AG04450 (cell line): ENCODE data around the gene TSPAN1. TPM values are rescaled to one million over a fixed set of nuclear protein-coding genes. Genes with fewer than 3 reads are reported as not detected.

Experiments used
- CTCF ChIA-PET: fragments of 300-600, 350-600 bp; formaldehyde crosslinking; extraction: SDS; loops from one replicate; lab custom pipeline; 2022; ENCODE audit warnings: antibody characterized with exemption, inconsistent platforms; lab: Charles Lee
- POLR2A ChIA-PET: fragments of 350-600 bp; formaldehyde crosslinking; extraction: SDS; loops from one replicate; lab custom pipeline; 2021; ENCODE audit warnings: antibody characterized with exemption, inconsistent platforms; lab: Yijun Ruan, JAX
- DNase-seq: peaks from one replicate; pipeline ENCODE4 v3.0.0-alpha.2; 2011; ENCODE audit warnings: low read depth, low spot score
- H3K27ac ChIP-seq: one replicate; pipeline ENCODE4 v1.5.1; 2012; ENCODE audit warnings: low read depth, low read length, control low read depth
- H3K27me3 ChIP-seq: one replicate; pipeline ENCODE4 v1.6.0; 2012; ENCODE audit warnings: low read length; ENCODE audit not compliant: control insufficient read depth, insufficient read depth
- H3K4me3 ChIP-seq: 2 replicates; pipeline ENCODE4 v1.5.1; 2011; ENCODE audit warnings: mild to moderate bottlenecking, low read depth, low read length, control low read depth
- H3K9me3 ChIP-seq: 2 replicates; pipeline ENCODE4 v1.5.1; 2012; ENCODE audit warnings: low read length; ENCODE audit not compliant: control insufficient read depth, insufficient read depth
- polyA minus RNA-seq: library from RNA; depleted of rRNA, polyadenylated mRNA; stranded (reverse); fragments of >200 nt; gene quantifications from 2 replicates; pipeline ENCODE4 v1.2.3, GENCODE V29; 2011; rRNA and poly(A)+ RNA removed
- polyA plus RNA-seq: library from polyadenylated mRNA; depleted of rRNA; stranded (reverse); fragments of >200 nt; gene quantifications from 2 replicates; pipeline ENCODE4 v1.2.3, GENCODE V29; 2011; rRNA removed
- TF ChIP-seq, protein P1 (sequence below): IDR thresholded peaks from 2 replicates; pipeline ENCODE4 v1.5.1; 2011; ENCODE audit warnings: low read depth, low read length, control low read depth, inconsistent platforms

TSPAN1 gene, protein sequence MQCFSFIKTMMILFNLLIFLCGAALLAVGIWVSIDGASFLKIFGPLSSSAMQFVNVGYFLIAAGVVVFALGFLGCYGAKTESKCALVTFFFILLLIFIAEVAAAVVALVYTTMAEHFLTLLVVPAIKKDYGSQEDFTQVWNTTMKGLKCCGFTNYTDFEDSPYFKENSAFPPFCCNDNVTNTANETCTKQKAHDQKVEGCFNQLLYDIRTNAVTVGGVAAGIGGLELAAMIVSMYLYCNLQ
- polyA plus RNA-seq (0.43 and 0.45 TPM in 2 replicates), polyA minus RNA-seq (0.83 TPM in 1 of 2 replicates, not detected in the other)

- Histone ChIP-seq H3K27me3 (peaks cover 4% of the 10 kb centered on the region), H3K27ac (peak within 1 kb of the TSS; percentile 1), H3K9me3 (no peaks in the 10 kb centered on the region; the same call in 1 of the 2 replicates), H3K4me3 (no peak within 1 kb of the TSS)
- DNase-seq: no peak
- POLR2A ChIA-PET: no interaction called here
- CTCF ChIA-PET: interaction anchor here (9.6 kb wide), 1 partner anchor 138 kb away, joined by 188 read pairs; no protein-coding TSS in a partner anchor
- TF ChIP-seq, protein P1, sequence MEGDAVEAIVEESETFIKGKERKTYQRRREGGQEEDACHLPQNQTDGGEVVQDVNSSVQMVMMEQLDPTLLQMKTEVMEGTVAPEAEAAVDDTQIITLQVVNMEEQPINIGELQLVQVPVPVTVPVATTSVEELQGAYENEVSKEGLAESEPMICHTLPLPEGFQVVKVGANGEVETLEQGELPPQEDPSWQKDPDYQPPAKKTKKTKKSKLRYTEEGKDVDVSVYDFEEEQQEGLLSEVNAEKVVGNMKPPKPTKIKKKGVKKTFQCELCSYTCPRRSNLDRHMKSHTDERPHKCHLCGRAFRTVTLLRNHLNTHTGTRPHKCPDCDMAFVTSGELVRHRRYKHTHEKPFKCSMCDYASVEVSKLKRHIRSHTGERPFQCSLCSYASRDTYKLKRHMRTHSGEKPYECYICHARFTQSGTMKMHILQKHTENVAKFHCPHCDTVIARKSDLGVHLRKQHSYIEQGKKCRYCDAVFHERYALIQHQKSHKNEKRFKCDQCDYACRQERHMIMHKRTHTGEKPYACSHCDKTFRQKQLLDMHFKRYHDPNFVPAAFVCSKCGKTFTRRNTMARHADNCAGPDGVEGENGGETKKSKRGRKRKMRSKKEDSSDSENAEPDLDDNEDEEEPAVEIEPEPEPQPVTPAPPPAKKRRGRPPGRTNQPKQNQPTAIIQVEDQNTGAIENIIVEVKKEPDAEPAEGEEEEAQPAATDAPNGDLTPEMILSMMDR: no peak
Observed at GRCh38 chr1:46174448-46175231, at the start of gene TSPAN1. TSS of gene TSPAN1 (plus strand) at chr1:46175087. CDS start at chr1:46181108, 6,021 bp downstream.

DNA sequence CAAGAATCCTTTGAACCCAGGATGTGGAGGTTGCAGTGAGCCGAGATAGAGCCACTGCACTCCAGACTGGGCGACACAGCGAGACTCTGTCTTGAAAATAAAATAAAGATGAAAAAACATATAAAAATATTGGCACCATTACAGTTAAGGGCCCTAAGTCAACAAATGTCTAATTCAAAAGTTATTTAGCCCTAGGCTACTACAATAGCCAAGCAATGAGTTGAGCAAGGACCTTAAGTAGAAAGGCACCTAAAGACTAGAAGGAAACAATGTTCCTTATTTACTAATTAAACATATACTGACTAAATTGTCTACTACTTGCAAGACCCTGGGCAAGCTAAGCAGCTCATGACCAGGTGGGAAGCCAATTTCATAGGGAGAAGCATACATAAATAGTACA is 46.5 kb upstream of the TSPAN1 start:
- TF ChIP-seq, protein P1: no peak
- no peak for DNase-seq
- no peak overlapping the region for H3K4me3 ChIP-seq
- no peaks in the 10 kb centered on the region for H3K9me3 ChIP-seq
- no peaks in the 10 kb centered on the region for H3K27me3 ChIP-seq
- no peak overlapping the region for H3K27ac ChIP-seq
- ChIA-PET POLR2A (interaction anchor here (0.6 to 0.7 kb wide), 2 partner anchors 9 to 14 kb away, joined by 4 read pairs; no protein-coding TSS in a partner anchor), CTCF (no interaction called here)

DNA sequence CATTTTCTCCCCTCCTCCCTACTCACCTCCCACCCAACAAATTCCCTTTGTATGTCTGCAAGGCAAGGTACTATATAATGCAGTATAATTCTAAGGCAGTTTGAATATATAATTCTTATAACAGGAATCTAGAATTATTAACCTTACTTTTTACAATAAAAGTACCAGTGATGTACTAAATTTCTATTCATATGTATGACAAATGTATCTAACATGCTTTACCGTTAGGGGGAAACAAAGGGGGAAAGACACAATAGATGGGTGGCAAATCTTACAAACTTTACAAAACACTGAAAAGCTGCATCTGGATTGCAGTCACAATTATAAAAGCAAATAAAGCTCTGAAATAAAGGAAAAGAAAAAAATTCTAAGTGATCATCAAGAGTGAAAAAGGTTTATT is 44.8 kb upstream of the TSPAN1 start:
- no peaks in the 10 kb centered on the region for H3K27me3 ChIP-seq
- ChIA-PET POLR2A (interaction anchor here (0.6 to 1.5 kb wide), 3 partner anchors 21 to 46 kb away, joined by 4 read pairs; no protein-coding TSS in a partner anchor), CTCF (interaction anchor here (0.7 kb wide), 1 partner anchor 94 kb away, joined by 4 read pairs; no protein-coding TSS in a partner anchor)
- no peak overlapping the region for H3K27ac ChIP-seq
- no peaks in the 10 kb centered on the region for H3K9me3 ChIP-seq
- no peak for DNase-seq
- TF ChIP-seq, protein P1: no peak
- H3K4me3 ChIP-seq: peak overlapping the region; percentile 74

GRCh38 chr1:46130606-46131005 is 44.3 kb upstream of the TSPAN1 start:
- no peaks in the 10 kb centered on the region for H3K9me3 ChIP-seq
- CTCF ChIA-PET: interaction anchor here (0.7 kb wide), 1 partner anchor 94 kb away, joined by 4 read pairs; no protein-coding TSS in a partner anchor
- H3K4me3 ChIP-seq: peak overlapping the region; percentile 74
- TF ChIP-seq, protein P1: no peak
- POLR2A ChIA-PET: interaction anchor here (1.5 to 2.2 kb wide), 2 partner anchors 46 to 88 kb away, joined by 4 to 8 read pairs; no protein-coding TSS in a partner anchor
- DNase-seq: no peak
- no peaks in the 10 kb centered on the region for H3K27me3 ChIP-seq
- no peak overlapping the region for H3K27ac ChIP-seq
